ENCODE data around the gene ARHGEF17.

ARHGEF17 gene

GRCh38 chr11:73384872-73385689, 77.0 kb downstream of the ARHGEF17 start:
- DNase-seq: peak; percentile 6

- DNase-seq: no peak
Observed at GRCh38 chr11:73386016-73386415, 77.9 kb downstream of the ARHGEF17 start.

GRCh38 chr11:73386546-73386945, 78.5 kb downstream of the ARHGEF17 start:
- no peak for DNase-seq

GRCh38 chr11:73387594-73388264, 79.7 kb downstream of the ARHGEF17 start:
- DNase-seq: no peak

GRCh38 chr11:73388265-73389133, 80.4 kb downstream of the ARHGEF17 start:
- DNase-seq: no peak

- DNase-seq: no peak
Observed at GRCh38 chr11:73389134-73389525, 81.1 kb downstream of the ARHGEF17 start.

- DNase-seq: no peak
Observed at GRCh38 chr11:73389916-73390315, 81.8 kb downstream of the ARHGEF17 start.

- DNase-seq: no peak
Observed at GRCh38 chr11:73390601-73391565, 82.8 kb downstream of the ARHGEF17 start.

- no peak for DNase-seq
Observed at GRCh38 chr11:73391665-73392064, 83.6 kb downstream of the ARHGEF17 start.

- no peak for DNase-seq
Observed at GRCh38 chr11:73392108-73393010, 84.3 kb downstream of the ARHGEF17 start.

GRCh38 chr11:73393011-73393380, 84.9 kb downstream of the ARHGEF17 start:
- DNase-seq: no peak

GRCh38 chr11:73393479-73394415, 85.7 kb downstream of the ARHGEF17 start:
- DNase-seq: peak; percentile 35

GRCh38 chr11:73394416-73395296, 86.6 kb downstream of the ARHGEF17 start:
- DNase-seq: no peak

- no peak for DNase-seq
Observed at GRCh38 chr11:73395297-73396208, 87.5 kb downstream of the ARHGEF17 start.

- no peak for DNase-seq
Observed at GRCh38 chr11:73396251-73396930, 88.3 kb downstream of the ARHGEF17 start.

GRCh38 chr11:73396985-73397384, 88.9 kb downstream of the ARHGEF17 start:
- DNase-seq: no peak

- DNase-seq: no peak
Observed at GRCh38 chr11:73397468-73398131, 89.5 kb downstream of the ARHGEF17 start.
